ENCODE measurements around the gene RPL36. TPM values are rescaled to one million over a fixed set of nuclear protein-coding genes. Genes with fewer than 3 reads are reported as not detected.
A peak's percentile ranks its signal among the peaks of the same experiment; 100 is the strongest.
"Not testable (repeated sequence)": the region's sequence is repeated elsewhere in the genome, so short reads cannot be mapped to it uniquely, and the experiment has no call there.

RPL36 gene
- total RNA-seq, 1 experiment from 2014 or later, result 658 TPM

- DNase-seq (ENCODE audit: low read depth), result peak; percentile 32
- in situ Hi-C loops (cut with HindIII; ENCODE audit: low pct_unique_long_range_greater_than_20kb, low sequenced_read_pairs), result no loop called here
Measured at GRCh38 chr19:5719274-5719960, 29.3 kb downstream of the RPL36 start.

- in situ Hi-C loops (cut with HindIII; ENCODE audit: low pct_unique_long_range_greater_than_20kb, low sequenced_read_pairs), result no loop called here
- DNase-seq (ENCODE audit: low read depth), result peak; percentile 99
Measured at GRCh38 chr19:5719961-5720790, 30.1 kb downstream of the RPL36 start, which contains the start of the genes CATSPERD and LONP1. Gene CATSPERD (plus strand): TSS chr19:5720637. CDS start chr19:5720738, 101 bp downstream. Gene LONP1 (minus strand): TSS chr19:5720146. CDS start chr19:5720132, 14 bp downstream.

GRCh38 chr19:5727453-5728050 is 37.5 kb downstream of the RPL36 start:
- in situ Hi-C loops (cut with HindIII; ENCODE audit: low pct_unique_long_range_greater_than_20kb, low sequenced_read_pairs), result no loop called here
- DNase-seq (ENCODE audit: low read depth), result no peak

GRCh38 chr19:5733172-5733571 is 43.1 kb downstream of the RPL36 start:
- DNase-seq (ENCODE audit: low read depth); in situ Hi-C loops (cut with HindIII; ENCODE audit: low pct_unique_long_range_greater_than_20kb, low sequenced_read_pairs): not testable (repeated sequence)

- DNase-seq (ENCODE audit: low read depth), result peak; percentile 41
- in situ Hi-C loops (cut with HindIII; ENCODE audit: low pct_unique_long_range_greater_than_20kb, low sequenced_read_pairs), result no loop called here
Measured at GRCh38 chr19:5738423-5738822, 48.3 kb downstream of the RPL36 start.

Other genes starting within 250 kb of the RPL36 start
- gene ZNRF4, start 234.9 kb upstream of the RPL36 start, total RNA-seq (2014; rRNA removed; shearing (Covaris generic); ENCODE audit: low replicate concordance), result not detected in 2 replicates
- 0.41 TPM in 1 of 2 replicates, not detected in the other for gene TINCR, start 122.3 kb upstream of the RPL36 start, total RNA-seq (2014; rRNA removed; shearing (Covaris generic); ENCODE audit: low replicate concordance)
- 2.0 and 12.9 TPM in 2 replicates for gene SAFB2, start 67.5 kb upstream of the RPL36 start, total RNA-seq (2014; rRNA removed; shearing (Covaris generic); ENCODE audit: low replicate concordance)
- 35.5 and 54.0 TPM in 2 replicates for gene SAFB, start 67.2 kb upstream of the RPL36 start, total RNA-seq (2014; rRNA removed; shearing (Covaris generic); ENCODE audit: low replicate concordance)
- 71.3 and 130 TPM in 2 replicates for gene MICOS13, start 9.8 kb upstream of the RPL36 start, total RNA-seq (2014; rRNA removed; shearing (Covaris generic); ENCODE audit: low replicate concordance)
- gene HSD11B1L, start 9.3 kb upstream of the RPL36 start, total RNA-seq (2014; rRNA removed; shearing (Covaris generic); ENCODE audit: low replicate concordance), result 2.6 and 12.1 TPM in 2 replicates
- 210 and 213 TPM in 2 replicates for gene LONP1, start 29.9 kb downstream of the RPL36 start, total RNA-seq (2014; rRNA removed; shearing (Covaris generic); ENCODE audit: low replicate concordance)
- gene CATSPERD, start 30.3 kb downstream of the RPL36 start, total RNA-seq (2014; rRNA removed; shearing (Covaris generic); ENCODE audit: low replicate concordance), result not detected in 2 replicates
- 0.47 and 4.6 TPM in 2 replicates for gene PRR22, start 94.5 kb downstream of the RPL36 start, total RNA-seq (2014; rRNA removed; shearing (Covaris generic); ENCODE audit: low replicate concordance)
- gene DUS3L, start 100.9 kb downstream of the RPL36 start, total RNA-seq (2014; rRNA removed; shearing (Covaris generic); ENCODE audit: low replicate concordance), result 62.3 and 81.2 TPM in 2 replicates
- 15.0 and 16.7 TPM in 2 replicates for gene NRTN, start 114.8 kb downstream of the RPL36 start, total RNA-seq (2014; rRNA removed; shearing (Covaris generic); ENCODE audit: low replicate concordance)
- gene FUT6, start 149.4 kb downstream of the RPL36 start, total RNA-seq (2014; rRNA removed; shearing (Covaris generic); ENCODE audit: low replicate concordance), result not detected in 2 replicates
- gene FUT3, start 161.2 kb downstream of the RPL36 start, total RNA-seq (2014; rRNA removed; shearing (Covaris generic); ENCODE audit: low replicate concordance), result not detected in 2 replicates
- not detected in 2 replicates for gene FUT5, start 180.2 kb downstream of the RPL36 start, total RNA-seq (2014; rRNA removed; shearing (Covaris generic); ENCODE audit: low replicate concordance)
- gene NDUFA11, start 213.5 kb downstream of the RPL36 start, total RNA-seq (2014; rRNA removed; shearing (Covaris generic); ENCODE audit: low replicate concordance), result 190 and 227 TPM in 2 replicates
- gene VMAC, start 214.6 kb downstream of the RPL36 start, total RNA-seq (2014; rRNA removed; shearing (Covaris generic); ENCODE audit: low replicate concordance), result 0.12 and 1.7 TPM in 2 replicates
- 0.32 and 6.1 TPM in 2 replicates for gene CAPS, start 224.0 kb downstream of the RPL36 start, total RNA-seq (2014; rRNA removed; shearing (Covaris generic); ENCODE audit: low replicate concordance)

Measured in Caki2 (cell line).